Jurkat, Clone E6-1 (cell line): ENCODE measurements around the gene HTR3D.
"Not testable (repeated sequence)": the region's sequence is repeated elsewhere in the genome, so short reads cannot be mapped to it uniquely, and the experiment has no call there.

Experiments
- DNase-seq: peaks from one replicate; pipeline ENCODE4 v3.0.0-alpha.2; 2011; ENCODE audit warnings: low read depth, low spot score
- H3K4me3 ChIP-seq: 2 replicates; pipeline ENCODE4 v1.5.1; 2011; ENCODE audit warnings: mild to moderate bottlenecking, low read length, control low read depth, moderate library complexity

Gene HTR3D

GRCh38 chr3:184011937-184012889 lies 19.3 kb upstream of the HTR3D start:
- DNase-seq, result no peak
- H3K4me3 ChIP-seq, result no peak overlapping the region

DNA sequence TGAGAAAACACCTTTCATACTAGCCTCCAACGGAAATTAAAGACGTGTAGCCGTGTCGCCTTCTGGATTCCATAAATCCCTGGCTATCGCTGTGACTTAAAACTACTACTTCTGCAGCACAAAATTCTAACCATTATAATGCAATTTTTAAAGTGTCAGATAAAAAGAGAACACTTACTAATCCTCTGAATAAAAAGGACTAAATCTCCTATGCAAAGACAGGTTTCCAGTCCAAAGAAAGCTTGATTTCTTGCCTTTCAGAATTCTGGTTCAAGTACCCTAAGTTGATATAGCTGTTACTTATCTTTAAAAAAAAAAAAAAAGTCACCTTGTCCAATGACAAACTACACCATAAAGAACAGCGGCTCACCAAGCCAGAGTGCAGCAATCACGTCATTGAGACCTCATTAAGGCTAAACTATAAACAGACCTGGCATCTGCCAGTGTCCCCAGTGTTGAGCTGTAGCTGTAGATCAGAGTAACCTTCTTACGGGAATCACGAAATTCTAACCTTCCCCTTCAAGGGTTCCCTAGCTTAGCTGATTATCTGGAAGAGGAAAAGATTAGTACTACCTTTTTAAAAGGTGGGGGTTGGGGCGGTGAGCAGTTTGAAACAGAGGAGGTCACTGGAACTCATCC lies 16.0 kb upstream of the HTR3D start:
- no peak overlapping the region for H3K4me3 ChIP-seq
- DNase-seq, result no peak

GRCh38 chr3:184016169-184016570 lies 15.4 kb upstream of the HTR3D start:
- no peak for DNase-seq
- no peak overlapping the region for H3K4me3 ChIP-seq

GRCh38 chr3:184016811-184017671 lies 14.5 kb upstream of the HTR3D start:
- no peak for DNase-seq
- peak overlapping the region; percentile 90 for H3K4me3 ChIP-seq

GRCh38 chr3:184017672-184018423 lies 13.7 kb upstream of the HTR3D start, which contains the start of gene ABCC5:
Gene ABCC5 (minus strand): TSS chr3:184017884. CDS start chr3:184014392, 3,492 bp downstream.
- DNase-seq, result peak; percentile 84
- H3K4me3 ChIP-seq, result peak within 1 kb of the TSS; percentile 90

DNA sequence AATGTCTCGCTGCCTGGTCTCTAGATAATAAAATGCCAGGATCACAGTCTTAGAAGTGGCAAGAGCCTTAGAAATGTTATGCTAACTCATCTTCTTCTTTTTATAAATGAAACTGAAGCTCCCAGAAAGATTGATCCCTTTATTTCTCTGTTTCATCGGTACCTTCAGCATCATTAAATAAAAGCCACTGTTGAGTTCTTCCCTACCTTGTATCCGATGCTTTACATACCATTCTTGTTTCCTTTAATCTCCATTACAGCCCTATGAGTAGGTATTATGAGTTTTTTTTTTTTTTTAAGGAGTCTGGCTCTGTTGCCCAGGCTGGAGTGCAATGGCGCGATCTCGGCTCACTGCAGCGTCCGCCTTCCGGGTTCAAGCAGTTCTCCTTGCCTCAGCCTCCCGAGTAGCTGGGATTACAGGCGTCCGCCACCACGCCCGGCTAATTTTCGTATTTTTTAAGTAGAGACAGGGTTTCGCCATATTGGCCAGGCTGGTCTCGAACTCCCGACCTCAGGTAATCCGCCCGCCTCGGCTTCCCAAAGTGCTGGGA lies 13.0 kb upstream of the HTR3D start:
- H3K4me3 ChIP-seq, result peak overlapping the region; percentile 90
- DNase-seq, result no peak

GRCh38 chr3:184022323-184022722 lies 9.2 kb upstream of the HTR3D start:
- no peak for DNase-seq
- H3K4me3 ChIP-seq, result no peak overlapping the region

DNA sequence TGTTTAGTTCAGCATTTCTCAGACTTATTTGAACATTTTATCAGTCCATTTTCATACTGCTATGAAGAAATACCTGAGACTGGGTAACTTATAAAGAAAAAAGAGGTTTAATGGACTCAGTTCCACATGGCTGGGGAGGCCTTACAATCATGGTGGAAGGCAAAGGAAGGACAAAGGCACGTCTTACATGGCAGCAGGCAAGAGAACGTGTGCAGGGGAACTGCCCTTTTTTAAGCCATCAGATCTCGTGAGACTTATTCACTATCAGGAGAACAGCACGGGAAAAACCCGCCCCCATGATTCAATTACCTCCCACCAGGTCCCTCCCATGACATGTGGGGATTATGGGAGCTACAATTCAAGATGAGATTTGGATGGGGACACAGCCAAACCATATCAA lies 6.3 kb upstream of the HTR3D start:
- DNase-seq, H3K4me3 ChIP-seq: not testable (repeated sequence)

DNA sequence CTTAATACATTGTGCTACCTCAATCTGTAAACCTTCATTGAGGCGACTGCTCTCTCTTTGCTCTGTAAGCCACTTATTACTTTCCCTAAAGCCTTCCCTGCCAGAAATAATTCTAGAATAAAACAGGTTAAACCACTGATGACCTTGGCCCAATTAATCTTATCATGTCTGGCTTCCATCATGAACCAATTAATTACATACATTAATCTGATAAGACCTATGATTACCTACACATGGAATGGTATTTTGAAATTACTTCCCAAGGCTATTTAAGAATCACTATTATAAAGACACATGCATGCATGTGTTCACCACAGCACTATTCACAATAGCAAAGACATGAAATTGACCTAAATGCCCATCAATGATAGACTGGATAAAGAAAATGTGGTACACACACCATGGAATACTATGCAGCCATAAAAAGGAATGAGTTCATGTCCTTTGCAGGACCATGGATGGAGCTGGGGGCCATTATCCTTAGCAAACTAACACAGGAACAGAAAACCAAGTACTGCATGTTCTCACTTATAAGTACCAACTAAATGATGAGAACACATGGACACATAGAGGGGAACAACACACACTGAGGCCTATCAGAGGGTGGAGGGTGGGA lies 3.2 kb upstream of the HTR3D start:
- not testable (repeated sequence) for H3K4me3 ChIP-seq, DNase-seq

DNA sequence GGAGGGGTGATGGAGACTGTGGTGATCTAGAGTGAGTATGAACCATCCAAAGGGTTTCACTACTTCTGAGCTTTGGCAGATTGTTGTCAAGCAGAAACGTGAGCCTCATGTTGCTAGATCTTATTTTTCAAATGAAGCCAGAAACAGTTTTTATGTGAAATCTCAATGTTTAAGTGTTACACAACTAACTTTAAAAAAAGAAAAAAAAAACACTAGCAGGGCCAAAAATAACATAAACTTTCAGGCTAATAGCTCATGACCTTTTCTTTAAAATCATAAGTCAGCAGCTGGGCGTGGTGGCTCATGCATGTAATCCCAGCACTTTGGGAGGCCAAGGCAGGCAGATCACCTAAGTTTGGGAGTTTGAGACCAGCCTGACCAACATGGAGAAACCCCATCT lies 2.1 kb upstream of the HTR3D start:
- DNase-seq, result no peak
- no peak overlapping the region for H3K4me3 ChIP-seq

DNA sequence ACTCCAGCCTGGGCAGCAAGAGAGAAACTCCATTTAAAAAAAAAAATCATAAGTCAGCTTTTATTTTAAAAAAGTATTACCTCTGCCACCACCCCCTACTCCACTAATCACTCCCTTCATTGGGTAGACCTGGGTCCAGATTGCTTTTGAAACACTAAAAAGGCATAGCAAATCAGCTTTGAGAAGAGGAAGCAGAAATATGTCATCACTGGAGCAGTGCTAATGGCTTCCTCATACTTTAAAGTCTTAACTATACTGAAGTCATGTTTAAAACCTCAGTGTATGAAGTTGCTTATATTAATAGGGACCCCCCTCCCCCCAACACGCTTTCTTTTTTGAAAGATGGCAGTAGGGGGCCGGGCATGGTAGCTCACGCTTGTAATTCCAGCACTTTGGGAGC lies 1.0 kb upstream of the HTR3D start:
- DNase-seq, result no peak
- no peak overlapping the region for H3K4me3 ChIP-seq

DNA sequence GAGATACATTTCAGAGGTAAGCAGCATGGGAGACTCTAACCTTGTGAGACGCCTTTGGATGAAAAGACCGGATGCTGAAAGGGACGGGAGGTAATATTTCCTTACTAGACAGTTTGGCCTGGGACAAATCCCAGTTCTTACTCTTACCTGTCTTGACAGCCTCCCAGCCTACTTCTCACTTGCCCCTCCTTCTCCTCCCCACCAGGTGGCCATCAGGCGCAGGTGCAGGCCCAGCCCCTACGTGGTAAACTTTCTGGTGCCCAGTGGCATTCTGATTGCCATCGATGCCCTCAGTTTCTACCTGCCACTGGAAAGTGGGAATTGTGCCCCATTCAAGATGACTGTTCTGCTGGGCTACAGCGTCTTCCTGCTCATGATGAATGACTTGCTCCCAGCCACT lies 6.3 kb downstream of the HTR3D start:
- DNase-seq, result no peak
- no peak overlapping the region for H3K4me3 ChIP-seq

DNA sequence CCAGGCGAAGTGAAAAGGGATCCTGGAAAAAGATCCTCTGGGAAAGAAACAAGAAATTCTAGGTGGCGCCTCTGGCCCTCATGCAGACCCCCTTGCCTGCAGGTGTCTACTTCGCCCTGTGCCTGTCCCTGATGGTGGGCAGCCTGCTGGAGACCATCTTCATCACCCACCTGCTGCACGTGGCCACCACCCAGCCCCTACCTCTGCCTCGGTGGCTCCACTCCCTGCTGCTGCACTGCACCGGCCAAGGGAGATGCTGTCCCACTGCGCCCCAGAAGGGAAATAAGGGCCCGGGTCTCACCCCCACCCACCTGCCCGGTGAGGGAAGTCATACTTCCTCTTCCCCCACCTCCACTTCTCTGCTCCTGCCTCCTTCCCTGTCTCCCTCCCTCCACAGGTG lies 6.8 kb downstream of the HTR3D start:
- not testable (repeated sequence) for H3K4me3 ChIP-seq, DNase-seq

GRCh38 chr3:184039414-184039813 lies 7.9 kb downstream of the HTR3D start:
- H3K4me3 ChIP-seq, result no peak overlapping the region
- no peak for DNase-seq

GRCh38 chr3:184040010-184040409 lies 8.5 kb downstream of the HTR3D start:
- no peak for DNase-seq
- no peak overlapping the region for H3K4me3 ChIP-seq

GRCh38 chr3:184042617-184043016 lies 11.1 kb downstream of the HTR3D start:
- no peak overlapping the region for H3K4me3 ChIP-seq
- no peak for DNase-seq

DNA sequence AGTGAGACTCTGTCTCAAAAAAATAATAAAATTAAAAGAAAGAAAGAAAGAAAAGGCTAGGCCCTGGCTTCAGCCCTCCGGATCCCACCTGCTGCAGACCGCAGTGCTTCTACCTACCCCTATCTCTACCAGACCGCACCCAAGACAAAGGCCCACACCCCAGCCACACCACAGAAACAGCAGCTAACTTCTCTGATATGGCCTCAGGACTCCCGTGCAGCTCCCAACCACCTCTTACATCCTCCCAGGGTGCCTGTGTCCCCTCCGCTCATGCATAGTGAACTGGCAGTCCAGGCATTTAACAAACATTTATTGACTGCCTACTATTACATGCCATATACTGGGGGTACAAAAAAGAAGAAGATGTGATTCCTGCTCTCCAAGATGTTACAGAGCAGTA lies 14.5 kb downstream of the HTR3D start:
- DNase-seq, result no peak
- H3K4me3 ChIP-seq, result no peak overlapping the region

- DNase-seq, result no peak
- H3K4me3 ChIP-seq, result no peak overlapping the region
Measured at GRCh38 chr3:184050217-184050847, 18.8 kb downstream of the HTR3D start.
